Epithelial cell of proximal tubule (primary cell): Measurements from ENCODE around the gene KIF21B. TPM values are rescaled to one million over a fixed set of nuclear protein-coding genes. Genes with fewer than 3 reads are reported as not detected.
A peak's percentile ranks its signal among the peaks of the same experiment; 100 is the strongest.

Source experiments
- DNase-seq: peaks from one replicate; pipeline ENCODE4 v3.0.0-alpha.2; 2011; ENCODE audit warnings: low read depth
- H3K4me3 ChIP-seq: 2 replicates; pipeline ENCODE4 v1.5.1; 2011; ENCODE audit warnings: low read depth, mild to moderate bottlenecking, low read length
- total RNA-seq: library from RNA; depleted of rRNA; stranded (reverse); fragments of >200 nt; gene quantifications from 2 replicates; pipeline ENCODE4 v1.2.3, GENCODE V29; 2015
- TF ChIP-seq, protein P1 (sequence below): conservative IDR thresholded peaks from 2 replicates; pipeline ENCODE4 v1.5.1; 2012; ENCODE audit warnings: low read depth, mild to moderate bottlenecking, low read length

KIF21B gene, protein sequence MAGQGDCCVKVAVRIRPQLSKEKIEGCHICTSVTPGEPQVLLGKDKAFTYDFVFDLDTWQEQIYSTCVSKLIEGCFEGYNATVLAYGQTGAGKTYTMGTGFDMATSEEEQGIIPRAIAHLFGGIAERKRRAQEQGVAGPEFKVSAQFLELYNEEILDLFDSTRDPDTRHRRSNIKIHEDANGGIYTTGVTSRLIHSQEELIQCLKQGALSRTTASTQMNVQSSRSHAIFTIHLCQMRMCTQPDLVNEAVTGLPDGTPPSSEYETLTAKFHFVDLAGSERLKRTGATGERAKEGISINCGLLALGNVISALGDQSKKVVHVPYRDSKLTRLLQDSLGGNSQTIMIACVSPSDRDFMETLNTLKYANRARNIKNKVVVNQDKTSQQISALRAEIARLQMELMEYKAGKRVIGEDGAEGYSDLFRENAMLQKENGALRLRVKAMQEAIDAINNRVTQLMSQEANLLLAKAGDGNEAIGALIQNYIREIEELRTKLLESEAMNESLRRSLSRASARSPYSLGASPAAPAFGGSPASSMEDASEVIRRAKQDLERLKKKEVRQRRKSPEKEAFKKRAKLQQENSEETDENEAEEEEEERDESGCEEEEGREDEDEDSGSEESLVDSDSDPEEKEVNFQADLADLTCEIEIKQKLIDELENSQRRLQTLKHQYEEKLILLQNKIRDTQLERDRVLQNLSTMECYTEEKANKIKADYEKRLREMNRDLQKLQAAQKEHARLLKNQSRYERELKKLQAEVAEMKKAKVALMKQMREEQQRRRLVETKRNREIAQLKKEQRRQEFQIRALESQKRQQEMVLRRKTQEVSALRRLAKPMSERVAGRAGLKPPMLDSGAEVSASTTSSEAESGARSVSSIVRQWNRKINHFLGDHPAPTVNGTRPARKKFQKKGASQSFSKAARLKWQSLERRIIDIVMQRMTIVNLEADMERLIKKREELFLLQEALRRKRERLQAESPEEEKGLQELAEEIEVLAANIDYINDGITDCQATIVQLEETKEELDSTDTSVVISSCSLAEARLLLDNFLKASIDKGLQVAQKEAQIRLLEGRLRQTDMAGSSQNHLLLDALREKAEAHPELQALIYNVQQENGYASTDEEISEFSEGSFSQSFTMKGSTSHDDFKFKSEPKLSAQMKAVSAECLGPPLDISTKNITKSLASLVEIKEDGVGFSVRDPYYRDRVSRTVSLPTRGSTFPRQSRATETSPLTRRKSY (N-terminal part only)
- total RNA-seq: 12.0 and 13.3 TPM in 2 replicates

DNA sequence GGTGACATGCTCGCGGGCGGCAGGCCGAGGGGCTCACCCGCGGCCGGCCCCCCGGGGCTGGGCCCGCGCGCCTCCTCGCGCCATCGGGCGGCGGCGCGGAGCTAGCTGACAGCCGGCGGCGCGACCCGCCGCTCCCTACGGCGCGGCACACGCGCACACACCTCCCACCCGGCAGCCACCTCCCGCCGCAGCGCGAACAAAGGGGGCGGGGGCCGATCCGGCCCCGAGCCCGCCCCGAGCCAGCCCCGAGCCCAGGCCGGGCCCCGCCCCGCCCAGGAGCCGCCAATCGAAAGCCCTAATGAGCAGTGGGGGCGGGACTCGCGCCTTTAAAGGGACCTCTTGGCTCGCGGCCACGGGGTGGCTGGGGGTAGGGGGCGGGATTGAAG lies at the start of gene KIF21B:
Gene KIF21B (minus strand): TSS at position 198 of the 386 bp plus-strand sequence. CDS start 331 bp downstream, outside the sequence.
- no peak for DNase-seq
- H3K4me3 ChIP-seq: peak within 1 kb of the TSS; percentile 55
- TF ChIP-seq, protein P1, sequence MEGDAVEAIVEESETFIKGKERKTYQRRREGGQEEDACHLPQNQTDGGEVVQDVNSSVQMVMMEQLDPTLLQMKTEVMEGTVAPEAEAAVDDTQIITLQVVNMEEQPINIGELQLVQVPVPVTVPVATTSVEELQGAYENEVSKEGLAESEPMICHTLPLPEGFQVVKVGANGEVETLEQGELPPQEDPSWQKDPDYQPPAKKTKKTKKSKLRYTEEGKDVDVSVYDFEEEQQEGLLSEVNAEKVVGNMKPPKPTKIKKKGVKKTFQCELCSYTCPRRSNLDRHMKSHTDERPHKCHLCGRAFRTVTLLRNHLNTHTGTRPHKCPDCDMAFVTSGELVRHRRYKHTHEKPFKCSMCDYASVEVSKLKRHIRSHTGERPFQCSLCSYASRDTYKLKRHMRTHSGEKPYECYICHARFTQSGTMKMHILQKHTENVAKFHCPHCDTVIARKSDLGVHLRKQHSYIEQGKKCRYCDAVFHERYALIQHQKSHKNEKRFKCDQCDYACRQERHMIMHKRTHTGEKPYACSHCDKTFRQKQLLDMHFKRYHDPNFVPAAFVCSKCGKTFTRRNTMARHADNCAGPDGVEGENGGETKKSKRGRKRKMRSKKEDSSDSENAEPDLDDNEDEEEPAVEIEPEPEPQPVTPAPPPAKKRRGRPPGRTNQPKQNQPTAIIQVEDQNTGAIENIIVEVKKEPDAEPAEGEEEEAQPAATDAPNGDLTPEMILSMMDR: no peak

DNA sequence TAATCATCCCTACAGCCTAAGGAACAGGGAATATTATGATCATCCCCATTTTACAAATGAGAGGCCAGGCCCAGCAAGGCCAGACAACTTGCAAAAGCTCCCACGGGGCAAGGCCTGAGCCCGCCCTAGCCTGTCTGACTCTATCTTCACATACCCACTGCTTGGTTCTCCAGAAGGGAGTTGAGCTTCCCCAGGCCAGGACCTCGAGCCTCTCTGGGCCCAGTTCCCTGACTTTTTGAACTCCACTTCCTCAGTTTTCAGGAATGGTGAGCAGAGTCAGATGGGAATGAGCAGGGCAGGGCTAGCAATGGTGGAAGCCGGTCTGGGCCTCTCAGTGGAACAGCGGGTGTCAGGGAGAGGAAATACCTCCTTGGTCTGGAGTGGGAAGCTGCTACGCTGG lies 49.4 kb upstream of the KIF21B start:
- TF ChIP-seq, protein P1: no peak

DNA sequence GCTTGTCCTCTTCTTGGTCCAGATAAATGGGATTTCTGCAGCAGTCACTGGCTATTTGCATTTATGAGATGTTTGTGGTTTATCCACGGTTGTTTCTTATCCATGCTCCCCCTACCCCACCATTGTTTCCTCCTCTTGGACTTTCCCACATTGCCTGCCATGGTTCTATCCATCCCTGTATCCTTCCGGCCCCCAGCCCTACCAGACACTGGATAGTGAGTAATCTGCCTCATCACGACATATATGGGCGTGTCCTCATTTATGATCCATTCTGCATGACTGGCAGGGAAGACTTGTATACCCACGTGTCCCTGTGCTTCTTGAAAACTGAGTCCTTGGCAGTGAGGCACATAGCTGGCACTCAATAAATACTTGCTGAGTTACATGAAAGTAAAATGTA lies 48.6 kb upstream of the KIF21B start:
- H3K4me3 ChIP-seq: no peak overlapping the region
- TF ChIP-seq, protein P1: no peak
- DNase-seq: no peak

More for the DNA sequence above, 49.4 kb upstream of the KIF21B start:
- DNase-seq: no peak
- no peak overlapping the region for H3K4me3 ChIP-seq

DNA sequence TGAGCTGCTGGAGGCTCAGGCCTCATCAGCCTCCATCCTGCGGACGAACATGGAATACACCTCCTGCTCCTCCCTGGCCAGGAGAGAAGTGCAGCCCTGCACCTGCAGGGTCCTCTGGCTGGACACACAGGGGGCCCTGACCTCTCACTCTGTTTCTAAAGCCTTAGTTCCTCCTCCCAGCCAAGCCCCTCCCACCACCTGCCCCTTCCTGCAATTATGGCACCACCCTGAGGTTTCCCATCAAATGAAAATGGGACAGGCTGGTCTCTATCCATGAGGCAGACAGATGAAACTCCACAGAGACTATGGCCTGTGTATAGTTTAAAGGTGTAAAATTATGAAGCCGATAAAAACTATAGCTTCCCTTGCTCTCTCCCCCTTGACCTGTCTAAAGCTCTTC lies 46.1 kb upstream of the KIF21B start:
- no peak overlapping the region for H3K4me3 ChIP-seq
- no peak for DNase-seq
- TF ChIP-seq, protein P1: no peak

DNA sequence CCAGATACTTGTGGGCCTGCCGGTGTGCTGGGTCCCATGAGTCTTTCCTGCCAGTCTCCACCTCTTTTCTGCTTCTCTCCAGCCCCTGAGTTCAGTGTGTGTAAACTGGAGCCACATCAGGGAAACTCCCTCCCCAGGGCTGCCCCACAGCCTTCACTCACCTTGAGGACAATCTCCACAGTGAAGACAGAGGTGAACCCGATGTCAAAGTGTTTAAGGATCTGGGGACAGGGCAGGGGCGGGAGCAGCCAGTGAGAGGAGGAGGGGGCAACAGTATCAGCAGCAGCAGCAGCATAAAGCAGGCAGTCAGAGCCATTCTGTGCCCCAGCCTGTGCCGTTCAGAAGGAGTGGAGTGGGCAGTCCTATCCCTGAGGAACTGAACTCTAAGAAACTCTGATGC lies 45.5 kb upstream of the KIF21B start:
- no peak for DNase-seq
- TF ChIP-seq, protein P1: no peak
- H3K4me3 ChIP-seq: no peak overlapping the region

DNA sequence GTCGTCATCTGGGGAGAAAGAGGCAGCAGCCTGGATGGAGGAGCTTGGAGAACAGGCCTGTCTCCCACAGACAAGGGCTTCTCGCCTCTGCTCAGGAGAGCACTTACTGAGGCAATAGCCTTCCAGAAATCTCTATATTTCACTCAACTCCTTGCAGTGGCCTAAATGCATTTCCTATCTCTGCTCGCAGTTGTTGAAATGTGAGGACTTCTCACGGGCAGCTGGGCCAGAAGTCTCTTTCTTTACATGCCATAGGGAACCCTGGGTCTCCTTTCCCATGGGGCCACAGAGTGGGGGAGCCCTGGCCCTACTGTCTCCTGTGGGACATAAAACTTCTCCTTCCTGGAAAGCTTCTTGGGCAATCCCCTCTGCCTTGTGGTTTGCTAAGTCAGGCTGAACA lies 43.5 kb upstream of the KIF21B start:
- no peak overlapping the region for H3K4me3 ChIP-seq
- TF ChIP-seq, protein P1: no peak
- no peak for DNase-seq
